Nephron (organoid): ENCODE data around the gene PDGFB.

Experiments used
- H3K27ac Mint-ChIP-seq, 3 experiments: 2 replicates each; pipeline ENCODE4 v1.8.0; 2020; ENCODE audit warnings: mixed read lengths in 3 of 3, mild to moderate bottlenecking in 2 of 3, moderate library complexity in 1 of 3
- H3K27me3 Mint-ChIP-seq: 2 replicates; pipeline ENCODE4 v1.8.0; 2021; ENCODE audit warnings: low read depth, mild to moderate bottlenecking, moderate library complexity, mixed read lengths
- H3K36me3 Mint-ChIP-seq: 2 replicates; pipeline ENCODE4 v1.8.0; 2020; ENCODE audit warnings: low read depth, mixed read lengths
- H3K4me1 Mint-ChIP-seq: 2 replicates; pipeline ENCODE4 v1.8.0; 2020; ENCODE audit warnings: mixed read lengths
- H3K4me3 Mint-ChIP-seq, 3 experiments: 2 replicates each; pipeline ENCODE4 v1.8.0; 2020; ENCODE audit warnings: mild to moderate bottlenecking in 3 of 3, mixed read lengths in 3 of 3, moderate library complexity in 2 of 3
- H3K9me3 Mint-ChIP-seq: 2 replicates; pipeline ENCODE4 v1.8.0; 2020; ENCODE audit warnings: mixed read lengths
- CTCF ChIP-seq, 3 experiments: fragments of 200-600 bp; sonication (generic); IDR thresholded peaks; one replicate each; pipeline ENCODE4 v1.5.0; 2021; ENCODE audit warnings: antibody characterized with exemption in 3 of 3; ENCODE audit not compliant: unreplicated experiment in 3 of 3

PDGFB gene

GRCh38 chr22:39184586-39185577 is 59.9 kb downstream of the PDGFB start:
- H3K9me3 Mint-ChIP-seq: peaks cover 6% of the 10 kb centered on the region
- H3K27ac Mint-ChIP-seq: peak overlapping the region in 1 of 3 experiments; percentile 19
- TF ChIP-seq CTCF (IDR thresholded peaks at IDR 0.05; ENCODE audit: unreplicated experiment in 3 of 3): no peak

GRCh38 chr22:39183991-39184585 is 60.7 kb downstream of the PDGFB start:
- TF ChIP-seq CTCF (IDR thresholded peaks at IDR 0.05; ENCODE audit: unreplicated experiment in 3 of 3): no peak
- Mint-ChIP-seq H3K4me1 (peaks cover 11% of the 10 kb centered on the region), H3K27ac (no peak overlapping the region), H3K36me3 (no peaks in the 10 kb centered on the region), H3K27me3 (peaks cover 7% of the 10 kb centered on the region), H3K9me3 (peaks cover 6% of the 10 kb centered on the region), H3K4me3 (no peak overlapping the region)

More at GRCh38 chr22:39184586-39185577, 59.9 kb downstream of the PDGFB start:
- Mint-ChIP-seq H3K4me3 (no peak overlapping the region), H3K36me3 (no peaks in the 10 kb centered on the region), H3K4me1 (peaks cover 6% of the 10 kb centered on the region), H3K27me3 (peaks cover 7% of the 10 kb centered on the region)

GRCh38 chr22:39182478-39183030 is 62.2 kb downstream of the PDGFB start:
- Mint-ChIP-seq H3K4me3 (no peak overlapping the region), H3K27me3 (peaks cover 12% of the 10 kb centered on the region), H3K36me3 (no peaks in the 10 kb centered on the region), H3K9me3 (peaks cover 6% of the 10 kb centered on the region), H3K4me1 (peaks cover 12% of the 10 kb centered on the region), H3K27ac (no peak overlapping the region)
- no peak for TF ChIP-seq CTCF (IDR thresholded peaks at IDR 0.05; ENCODE audit: unreplicated experiment in 3 of 3)

GRCh38 chr22:39181778-39182177 is 63.0 kb downstream of the PDGFB start:
- no peak overlapping the region for H3K4me3 Mint-ChIP-seq

GRCh38 chr22:39181356-39181755 is 63.4 kb downstream of the PDGFB start:
- Mint-ChIP-seq H3K27ac (no peak overlapping the region), H3K36me3 (no peaks in the 10 kb centered on the region), H3K4me1 (peaks cover 16% of the 10 kb centered on the region), H3K27me3 (peaks cover 12% of the 10 kb centered on the region), H3K4me3 (no peak overlapping the region), H3K9me3 (peaks cover 6% of the 10 kb centered on the region)
- TF ChIP-seq CTCF (IDR thresholded peaks at IDR 0.05; ENCODE audit: unreplicated experiment in 3 of 3): no peak

More at GRCh38 chr22:39181778-39182177, 63.0 kb downstream of the PDGFB start:
- no peak overlapping the region for H3K27ac Mint-ChIP-seq
- H3K36me3 Mint-ChIP-seq: no peaks in the 10 kb centered on the region
- H3K27me3 Mint-ChIP-seq: peaks cover 12% of the 10 kb centered on the region
- H3K4me1 Mint-ChIP-seq: peaks cover 12% of the 10 kb centered on the region
- no peak for TF ChIP-seq CTCF (IDR thresholded peaks at IDR 0.05; ENCODE audit: unreplicated experiment in 3 of 3)
- H3K9me3 Mint-ChIP-seq: peaks cover 6% of the 10 kb centered on the region
